ENCODE measurements around the gene HAPLN2. TPM values are rescaled to one million over a fixed set of nuclear protein-coding genes. Genes with fewer than 3 reads are reported as not detected.

HAPLN2 gene
- total RNA-seq, 3 donors from 2014 or later, result 0.28 TPM; not detected in 2

DNA sequence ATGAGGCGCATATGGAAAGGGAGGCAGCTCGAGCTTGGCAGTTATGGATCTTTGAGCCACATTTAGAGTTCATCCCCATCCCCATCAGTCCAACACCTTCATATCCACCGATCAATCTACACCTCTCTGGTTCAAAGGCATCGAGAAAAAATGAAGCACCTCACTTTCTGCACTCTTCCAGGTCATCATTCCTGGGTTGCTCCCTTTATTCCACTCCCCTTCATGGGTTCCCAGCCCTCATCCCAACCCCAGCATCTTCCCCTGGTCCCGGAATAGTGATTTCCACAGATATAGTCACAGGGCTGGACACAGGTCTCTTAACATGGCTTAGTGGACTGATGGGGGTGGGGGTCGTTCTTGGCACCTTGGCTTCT lies 354 bp downstream of the HAPLN2 start:
- H3K4me3 ChIP-seq, result no peak overlapping the region
- no peaks in the 10 kb centered on the region for H3K36me3 ChIP-seq (ENCODE audit: low read depth)
- DNase-seq, result no peak
- intact Hi-C loops (cut with DNase I, micrococcal nuclease), result loop anchor here in 1 of 2 donors (10.0 kb wide), 1 partner anchor 235 kb away; no protein-coding TSS in a partner anchor
- ATAC-seq, result no peak
- no peaks in the 10 kb centered on the region for H3K9me3 ChIP-seq
- TF ChIP-seq, protein P1, sequence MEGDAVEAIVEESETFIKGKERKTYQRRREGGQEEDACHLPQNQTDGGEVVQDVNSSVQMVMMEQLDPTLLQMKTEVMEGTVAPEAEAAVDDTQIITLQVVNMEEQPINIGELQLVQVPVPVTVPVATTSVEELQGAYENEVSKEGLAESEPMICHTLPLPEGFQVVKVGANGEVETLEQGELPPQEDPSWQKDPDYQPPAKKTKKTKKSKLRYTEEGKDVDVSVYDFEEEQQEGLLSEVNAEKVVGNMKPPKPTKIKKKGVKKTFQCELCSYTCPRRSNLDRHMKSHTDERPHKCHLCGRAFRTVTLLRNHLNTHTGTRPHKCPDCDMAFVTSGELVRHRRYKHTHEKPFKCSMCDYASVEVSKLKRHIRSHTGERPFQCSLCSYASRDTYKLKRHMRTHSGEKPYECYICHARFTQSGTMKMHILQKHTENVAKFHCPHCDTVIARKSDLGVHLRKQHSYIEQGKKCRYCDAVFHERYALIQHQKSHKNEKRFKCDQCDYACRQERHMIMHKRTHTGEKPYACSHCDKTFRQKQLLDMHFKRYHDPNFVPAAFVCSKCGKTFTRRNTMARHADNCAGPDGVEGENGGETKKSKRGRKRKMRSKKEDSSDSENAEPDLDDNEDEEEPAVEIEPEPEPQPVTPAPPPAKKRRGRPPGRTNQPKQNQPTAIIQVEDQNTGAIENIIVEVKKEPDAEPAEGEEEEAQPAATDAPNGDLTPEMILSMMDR (IDR thresholded peaks at IDR 0.05), result no peak
- H3K4me1 ChIP-seq (ENCODE audit: low read depth), result peaks cover 8% of the 10 kb centered on the region

DNA sequence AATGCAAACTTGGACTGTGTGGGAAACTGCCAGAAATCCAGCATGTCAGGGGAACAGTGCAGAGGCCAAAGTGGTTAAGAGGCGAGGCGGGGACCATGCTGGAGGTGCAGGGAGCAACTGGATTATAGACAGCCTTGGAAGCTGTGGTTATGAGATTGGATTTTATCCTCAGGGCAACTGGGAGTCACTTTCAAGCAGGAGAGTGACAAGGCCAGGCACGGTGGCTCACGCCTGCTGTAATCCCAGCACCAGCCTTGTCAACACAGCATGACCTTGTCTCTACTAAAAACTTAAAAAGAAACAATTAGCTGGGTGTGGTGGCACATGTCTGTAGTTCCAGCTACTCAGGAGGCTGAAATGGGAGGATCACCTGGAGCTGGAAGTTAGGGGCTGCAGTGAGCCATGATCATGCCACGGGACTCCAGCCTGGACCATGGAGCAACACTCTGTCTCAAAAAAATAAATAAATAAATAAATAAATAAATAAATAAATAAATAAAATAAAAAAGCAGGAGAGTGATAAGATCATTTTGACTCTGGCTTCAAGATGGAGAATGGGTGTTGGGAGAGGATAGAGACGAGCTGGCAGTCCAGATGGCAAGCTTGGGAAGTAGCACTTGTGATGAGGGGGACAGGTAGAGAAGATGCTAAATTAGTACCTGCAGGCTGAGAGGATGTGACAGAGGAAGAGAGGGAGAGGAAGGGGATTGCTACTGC lies 3.5 kb downstream of the HAPLN2 start:
- no peak for ATAC-seq
- no peak for DNase-seq
- peaks cover 22% of the 10 kb centered on the region for H3K4me1 ChIP-seq (ENCODE audit: low read depth)
- intact Hi-C loops (cut with DNase I, micrococcal nuclease), result no loop called here
- no peaks in the 10 kb centered on the region for H3K36me3 ChIP-seq (ENCODE audit: low read depth)
- no peaks in the 10 kb centered on the region for H3K9me3 ChIP-seq
- no peak overlapping the region for H3K4me3 ChIP-seq
- TF ChIP-seq, protein P1 (IDR thresholded peaks at IDR 0.05), result no peak

DNA sequence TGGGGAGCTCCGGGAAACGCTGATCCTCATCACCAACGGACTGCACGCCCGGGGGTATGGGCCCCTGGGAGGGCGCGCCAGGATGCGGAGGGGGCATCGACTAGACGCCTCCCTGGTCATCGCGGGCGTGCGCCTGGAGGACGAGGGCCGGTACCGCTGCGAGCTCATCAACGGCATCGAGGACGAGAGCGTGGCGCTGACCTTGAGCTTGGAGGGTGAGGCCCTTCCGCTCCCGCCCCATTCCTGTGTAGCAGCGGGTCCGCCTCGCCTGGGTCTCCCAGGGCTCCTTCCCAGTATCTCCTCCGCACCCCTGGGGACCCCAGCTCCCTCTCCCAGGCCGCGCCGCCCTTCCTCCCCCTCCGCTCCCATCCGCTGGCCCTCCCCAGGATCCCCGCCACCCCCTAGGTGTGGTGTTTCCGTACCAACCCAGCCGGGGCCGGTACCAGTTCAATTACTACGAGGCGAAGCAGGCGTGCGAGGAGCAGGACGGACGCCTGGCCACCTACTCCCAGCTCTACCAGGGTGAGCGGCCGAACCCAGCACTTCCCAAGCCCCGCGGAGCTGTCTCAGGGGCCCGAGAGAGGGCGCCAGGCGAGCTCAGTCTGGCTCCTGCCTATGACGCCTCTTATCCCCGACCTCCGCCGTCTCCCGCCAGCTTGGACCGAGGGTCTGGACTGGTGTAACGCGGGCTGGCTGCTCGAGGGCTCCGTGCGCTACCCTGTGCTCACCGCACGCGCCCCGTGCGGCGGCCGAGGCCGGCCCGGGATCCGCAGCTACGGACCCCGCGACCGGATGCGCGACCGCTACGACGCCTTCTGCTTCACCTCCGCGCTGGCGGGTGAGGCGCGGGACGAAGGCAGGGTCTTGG lies 5.0 kb downstream of the HAPLN2 start:
- TF ChIP-seq, protein P1 (IDR thresholded peaks at IDR 0.05), result no peak
- Histone ChIP-seq H3K36me3 (ENCODE audit: low read depth) (no peaks in the 10 kb centered on the region), H3K9me3 (no peaks in the 10 kb centered on the region), H3K4me1 (ENCODE audit: low read depth) (peaks cover 22% of the 10 kb centered on the region), H3K4me3 (no peak overlapping the region)
- intact Hi-C loops (cut with DNase I, micrococcal nuclease), result no loop called here
- DNase-seq (peak; percentile 40 to 64 (median 55)), ATAC-seq (peak; percentile 77)

DNA sequence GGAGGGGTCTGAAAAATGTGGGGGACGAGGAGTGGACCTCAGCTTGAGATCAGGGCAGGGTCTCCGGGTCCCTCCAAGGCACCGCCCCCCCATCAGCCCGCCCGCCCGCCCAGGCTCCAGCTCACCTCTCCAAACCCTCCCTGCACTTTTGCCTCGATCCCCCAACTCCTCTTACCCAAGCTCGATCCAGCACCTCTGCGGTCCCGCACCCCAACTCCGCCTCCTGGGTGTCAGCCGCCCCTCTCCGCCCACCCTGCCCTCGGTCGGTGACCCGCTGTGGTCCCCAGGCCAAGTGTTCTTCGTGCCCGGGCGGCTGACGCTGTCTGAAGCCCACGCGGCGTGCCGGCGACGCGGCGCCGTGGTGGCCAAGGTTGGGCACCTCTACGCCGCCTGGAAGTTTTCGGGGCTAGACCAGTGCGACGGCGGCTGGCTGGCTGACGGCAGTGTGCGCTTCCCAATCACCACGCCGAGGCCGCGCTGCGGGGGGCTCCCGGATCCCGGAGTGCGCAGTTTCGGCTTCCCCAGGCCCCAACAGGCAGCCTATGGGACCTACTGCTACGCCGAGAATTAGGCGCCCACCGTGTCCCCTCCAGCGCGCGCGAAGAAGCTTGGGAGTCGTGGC lies 5.7 kb downstream of the HAPLN2 start:
- ATAC-seq (peak; percentile 9), DNase-seq (no peak)
- Histone ChIP-seq H3K36me3 (ENCODE audit: low read depth) (no peaks in the 10 kb centered on the region), H3K4me3 (no peak overlapping the region), H3K4me1 (ENCODE audit: low read depth) (peaks cover 22% of the 10 kb centered on the region), H3K9me3 (no peaks in the 10 kb centered on the region)
- intact Hi-C loops (cut with DNase I, micrococcal nuclease), result no loop called here
- TF ChIP-seq, protein P1 (IDR thresholded peaks at IDR 0.05), result no peak

DNA sequence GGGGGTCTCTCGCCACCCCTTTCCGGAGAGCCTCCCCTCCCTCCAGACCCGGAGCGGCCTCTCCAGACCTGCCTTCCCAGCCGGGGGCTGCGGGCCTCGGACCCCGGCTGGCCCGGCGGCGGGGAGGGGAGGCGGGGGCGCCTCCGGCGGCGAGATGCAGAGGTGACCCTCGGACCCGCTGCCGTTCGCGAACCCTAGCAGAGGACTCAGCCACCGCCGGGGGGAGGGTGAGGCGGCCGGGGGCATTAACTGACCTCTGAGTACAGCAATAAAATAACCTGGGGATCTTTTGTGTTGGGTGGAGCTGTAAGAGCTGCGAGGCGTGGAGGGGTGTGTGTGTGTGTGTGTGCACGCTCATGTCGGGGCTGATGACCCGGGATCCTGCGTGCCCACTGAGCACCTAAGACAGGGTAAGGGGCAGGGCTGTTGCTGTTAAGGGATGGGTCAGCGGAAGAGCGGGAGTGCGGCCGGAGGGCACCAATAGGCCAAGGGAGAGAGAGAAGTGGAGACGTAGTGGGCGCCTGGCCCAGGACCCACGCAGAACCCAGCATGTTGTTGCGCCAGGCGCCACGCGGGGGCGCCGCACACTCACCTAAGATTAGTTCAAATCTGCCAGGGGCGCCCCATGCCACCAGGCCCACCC lies 6.3 kb downstream of the HAPLN2 start:
- H3K4me3 ChIP-seq, result no peak overlapping the region
- TF ChIP-seq, protein P1 (IDR thresholded peaks at IDR 0.05), result peak; percentile 55
- ATAC-seq (peak; percentile 61), DNase-seq (peak in 2 of 3 donors; percentile 59 to 71)
- H3K9me3 ChIP-seq, result no peaks in the 10 kb centered on the region
- intact Hi-C loops (cut with DNase I, micrococcal nuclease), result loop anchor here in 1 of 2 donors (2.0 kb wide), 1 partner anchor 31 kb away; no protein-coding TSS in a partner anchor
- no peaks in the 10 kb centered on the region for H3K36me3 ChIP-seq (ENCODE audit: low read depth)
- peaks cover 22% of the 10 kb centered on the region for H3K4me1 ChIP-seq (ENCODE audit: low read depth)
